ENCODE data around the gene RNF224. TPM values are rescaled to one million over a fixed set of nuclear protein-coding genes. Genes with fewer than 3 reads are reported as not detected.

The RNF224 gene
- total RNA-seq, 1 experiment from 2014 or later, result 0.16 TPM

DNA sequence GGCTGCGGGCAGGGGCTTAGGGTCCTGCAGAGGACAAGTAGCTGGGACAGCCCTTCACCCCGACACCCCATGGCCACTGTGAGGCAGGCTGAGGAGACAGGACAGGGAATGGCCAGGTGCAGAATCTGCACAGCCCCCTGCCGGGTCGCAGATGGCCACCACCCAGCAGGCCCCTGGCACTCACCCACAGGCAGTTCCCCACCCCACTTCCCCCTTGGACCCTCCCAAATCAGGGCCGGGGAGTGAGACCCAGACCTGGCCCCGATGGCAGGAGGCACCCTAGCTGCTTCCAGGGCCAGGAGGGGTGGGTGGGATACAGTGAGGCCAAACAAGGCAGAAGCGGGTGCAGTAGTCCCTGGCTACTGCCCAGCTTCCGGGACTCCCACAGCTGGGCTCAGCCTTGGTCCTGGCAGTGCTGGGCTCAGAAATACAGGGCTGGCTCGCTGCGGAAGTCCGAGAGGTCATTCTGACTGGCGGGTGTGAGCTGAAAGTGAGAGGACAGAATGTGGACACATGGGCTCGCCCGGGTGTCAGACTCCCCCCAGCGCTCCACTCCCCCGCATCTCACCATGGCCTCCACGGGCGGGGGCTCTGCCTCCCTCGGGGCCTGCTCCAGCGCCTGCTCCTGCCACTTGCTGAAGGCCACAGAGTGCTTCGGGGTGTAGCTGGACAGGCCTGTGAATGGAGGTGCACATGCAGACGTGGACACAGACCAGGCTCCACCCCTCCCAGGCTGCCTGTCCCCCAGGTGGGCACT is 35.4 kb upstream of the RNF224 start:
- Mint-ChIP-seq H3K27ac (ENCODE audit: low read depth, unreplicated experiment) (no peak overlapping the region), H3K4me1 (ENCODE audit: insufficient read depth, unreplicated experiment) (peaks cover 16% of the 10 kb centered on the region), H3K36me3 (ENCODE audit: insufficient read depth, unreplicated experiment) (peaks cover 20% of the 10 kb centered on the region), H3K27me3 (ENCODE audit: insufficient read depth, unreplicated experiment) (no peaks in the 10 kb centered on the region), H3K9me3 (ENCODE audit: unreplicated experiment) (no peaks in the 10 kb centered on the region), H3K4me3 (ENCODE audit: unreplicated experiment) (no peak overlapping the region)
- no peak for DNase-seq (ENCODE audit: unreplicated experiment)
- ChIA-PET POLR2A (interaction anchor here (1.0 kb wide), 1 partner anchor 9 kb away, joined by 4 read pairs; the partner anchor contains the start of gene TPRN), CTCF (interaction anchor here (0.8 to 1.5 kb wide), 3 partner anchors 45 to 399 kb away, joined by 3 to 5 read pairs (median 3); no protein-coding TSS in a partner anchor)
- TF ChIP-seq CTCF (IDR thresholded peaks at IDR 0.05; ENCODE audit: unreplicated experiment), result no peak
- BruUV-seq (replicated peaks), result no TSS peak
- intact Hi-C loops (cut with micrococcal nuclease), result no loop called here

GRCh38 chr9:137192448-137192780 is 34.9 kb upstream of the RNF224 start:
- no peaks in the 10 kb centered on the region for H3K27me3 Mint-ChIP-seq (ENCODE audit: insufficient read depth, unreplicated experiment)
- intact Hi-C loops (cut with micrococcal nuclease), result no loop called here
- H3K36me3 Mint-ChIP-seq (ENCODE audit: insufficient read depth, unreplicated experiment), result peaks cover 20% of the 10 kb centered on the region
- no peak for TF ChIP-seq CTCF (IDR thresholded peaks at IDR 0.05; ENCODE audit: unreplicated experiment)
- H3K27ac Mint-ChIP-seq (ENCODE audit: low read depth, unreplicated experiment), result no peak overlapping the region
- ChIA-PET CTCF (interaction anchor here (0.9 to 1.5 kb wide), 2 partner anchors 44 to 399 kb away, joined by 3 to 5 read pairs; no protein-coding TSS in a partner anchor), POLR2A (interaction anchor here (1.0 kb wide), 1 partner anchor 9 kb away, joined by 4 read pairs; the partner anchor contains the start of gene TPRN)
- BruUV-seq (replicated peaks), result no TSS peak
- no peaks in the 10 kb centered on the region for H3K9me3 Mint-ChIP-seq (ENCODE audit: unreplicated experiment)
- H3K4me3 Mint-ChIP-seq (ENCODE audit: unreplicated experiment), result no peak overlapping the region
- no peak for DNase-seq (ENCODE audit: unreplicated experiment)
- peaks cover 14% of the 10 kb centered on the region for H3K4me1 Mint-ChIP-seq (ENCODE audit: insufficient read depth, unreplicated experiment)

GRCh38 chr9:137192859-137193258 is 34.4 kb upstream of the RNF224 start:
- H3K4me3 Mint-ChIP-seq (ENCODE audit: unreplicated experiment), result no peak overlapping the region
- H3K27ac Mint-ChIP-seq (ENCODE audit: low read depth, unreplicated experiment), result no peak overlapping the region
- intact Hi-C loops (cut with micrococcal nuclease), result no loop called here
- H3K9me3 Mint-ChIP-seq (ENCODE audit: unreplicated experiment), result no peaks in the 10 kb centered on the region
- TF ChIP-seq CTCF (IDR thresholded peaks at IDR 0.05; ENCODE audit: unreplicated experiment), result no peak
- peaks cover 20% of the 10 kb centered on the region for H3K36me3 Mint-ChIP-seq (ENCODE audit: insufficient read depth, unreplicated experiment)
- H3K27me3 Mint-ChIP-seq (ENCODE audit: insufficient read depth, unreplicated experiment), result no peaks in the 10 kb centered on the region
- no peak for DNase-seq (ENCODE audit: unreplicated experiment)
- ChIA-PET CTCF (interaction anchor here (1.5 kb wide), 1 partner anchor 44 kb away, joined by 5 read pairs; no protein-coding TSS in a partner anchor), POLR2A (interaction anchor here (1.0 kb wide), 1 partner anchor 8 kb away, joined by 4 read pairs; the partner anchor contains the start of gene TPRN)
- no TSS peak for BruUV-seq (replicated peaks)
- H3K4me1 Mint-ChIP-seq (ENCODE audit: insufficient read depth, unreplicated experiment), result peaks cover 14% of the 10 kb centered on the region

DNA sequence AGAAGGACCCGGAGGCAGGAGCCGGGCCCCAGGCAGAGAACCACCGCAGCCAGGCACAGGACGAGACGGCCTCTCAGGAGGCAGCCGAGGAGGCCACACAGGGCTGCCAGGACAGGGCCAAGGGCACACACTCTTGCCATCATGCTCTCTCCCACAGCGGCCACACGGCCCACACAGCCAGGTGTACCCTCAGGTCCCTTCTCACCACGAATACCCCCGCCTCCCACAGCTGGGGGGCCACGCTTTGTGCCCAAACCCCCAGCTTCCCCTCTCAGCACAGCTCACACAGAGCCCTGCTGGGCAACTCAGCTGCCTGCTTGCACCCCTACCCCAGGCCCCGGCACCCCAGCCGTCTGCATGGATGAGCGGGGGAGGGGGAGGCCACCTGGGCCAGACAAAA is 33.5 kb upstream of the RNF224 start:
- Mint-ChIP-seq H3K36me3 (ENCODE audit: insufficient read depth, unreplicated experiment) (peaks cover 20% of the 10 kb centered on the region), H3K4me1 (ENCODE audit: insufficient read depth, unreplicated experiment) (peaks cover 21% of the 10 kb centered on the region), H3K27me3 (ENCODE audit: insufficient read depth, unreplicated experiment) (no peaks in the 10 kb centered on the region), H3K27ac (ENCODE audit: low read depth, unreplicated experiment) (no peak overlapping the region), H3K4me3 (ENCODE audit: unreplicated experiment) (no peak overlapping the region), H3K9me3 (ENCODE audit: unreplicated experiment) (no peaks in the 10 kb centered on the region)
- intact Hi-C loops (cut with micrococcal nuclease), result no loop called here
- no peak for TF ChIP-seq CTCF (IDR thresholded peaks at IDR 0.05; ENCODE audit: unreplicated experiment)
- ChIA-PET POLR2A (no interaction called here), CTCF (interaction anchor here (0.5 to 0.7 kb wide), 2 partner anchors 9 to 166 kb away, joined by 3 read pairs; no protein-coding TSS in a partner anchor)
- DNase-seq (ENCODE audit: unreplicated experiment), result no peak
- BruUV-seq (replicated peaks), result no TSS peak
